Measurements from ENCODE around the gene SLC5A4.

The SLC5A4 gene

GRCh38 chr22:32226326-32227104 is 28.6 kb downstream of the SLC5A4 start:
- no peak for DNase-seq

- no peak for DNase-seq
These were observed 32.2 kb downstream of the SLC5A4 start for GRCh38 chr22:32222991-32223390.

- DNase-seq, result no peak
These were observed 36.1 kb downstream of the SLC5A4 start for GRCh38 chr22:32219026-32219425.

- no peak for DNase-seq
These were observed 36.7 kb downstream of the SLC5A4 start for GRCh38 chr22:32218470-32218869.

- no peak for DNase-seq
These were observed 37.7 kb downstream of the SLC5A4 start for GRCh38 chr22:32217465-32217864.

GRCh38 chr22:32216911-32217310 is 38.2 kb downstream of the SLC5A4 start:
- DNase-seq, result no peak

- DNase-seq, result no peak
These were observed 44.1 kb downstream of the SLC5A4 start for GRCh38 chr22:32211011-32211410.

- DNase-seq, result no peak
These were observed 46.5 kb downstream of the SLC5A4 start for GRCh38 chr22:32208681-32209080.

- no peak for DNase-seq
These were observed 47.1 kb downstream of the SLC5A4 start for GRCh38 chr22:32207971-32208480.

GRCh38 chr22:32206774-32207758 is 48.1 kb downstream of the SLC5A4 start:
- DNase-seq, result peak; percentile 3

GRCh38 chr22:32205974-32206773 is 49.0 kb downstream of the SLC5A4 start:
- DNase-seq, result no peak

- peak; percentile 41 for DNase-seq
These were observed 50.1 kb downstream of the SLC5A4 start, which contains the start of gene RFPL2 for GRCh38 chr22:32204856-32205722. Gene RFPL2, minus strand, starts transcription at chr22:32205073. Its CDS starts 2,622 bp downstream, at chr22:32202451.

- no peak for DNase-seq
These were observed 50.9 kb downstream of the SLC5A4 start for GRCh38 chr22:32204040-32204855.

GRCh38 chr22:32203181-32204039 is 51.7 kb downstream of the SLC5A4 start:
- no peak for DNase-seq

GRCh38 chr22:32202539-32203180 is 52.5 kb downstream of the SLC5A4 start:
- peak; percentile 15 for DNase-seq

GRCh38 chr22:32202161-32202538 is 53.0 kb downstream of the SLC5A4 start:
- no peak for DNase-seq

GRCh38 chr22:32200752-32201151 is 54.4 kb downstream of the SLC5A4 start:
- DNase-seq, result no peak

GRCh38 chr22:32199961-32200360 is 55.2 kb downstream of the SLC5A4 start:
- DNase-seq, result no peak

GRCh38 chr22:32199341-32199740 is 55.8 kb downstream of the SLC5A4 start:
- DNase-seq, result no peak

All from fibroblast of skin of right quadriceps (primary cell).